HG03439 (cell line): ENCODE results near the gene LVRN.

Experiments
- ATAC-seq: cut with Tn5 transposase; IDR thresholded peaks from one replicate; pipeline ENCODE4 v1.9.1; 2021; ENCODE audit warnings: mild to moderate bottlenecking, moderate library complexity; ENCODE audit not compliant: unreplicated experiment

LVRN gene

GRCh38 chr5:115961381-115962238 is 665 bp upstream of the LVRN start:
- no peak for ATAC-seq

- ATAC-seq = no peak
These were observed 509 bp downstream of the LVRN start for GRCh38 chr5:115962565-115963402.

DNA sequence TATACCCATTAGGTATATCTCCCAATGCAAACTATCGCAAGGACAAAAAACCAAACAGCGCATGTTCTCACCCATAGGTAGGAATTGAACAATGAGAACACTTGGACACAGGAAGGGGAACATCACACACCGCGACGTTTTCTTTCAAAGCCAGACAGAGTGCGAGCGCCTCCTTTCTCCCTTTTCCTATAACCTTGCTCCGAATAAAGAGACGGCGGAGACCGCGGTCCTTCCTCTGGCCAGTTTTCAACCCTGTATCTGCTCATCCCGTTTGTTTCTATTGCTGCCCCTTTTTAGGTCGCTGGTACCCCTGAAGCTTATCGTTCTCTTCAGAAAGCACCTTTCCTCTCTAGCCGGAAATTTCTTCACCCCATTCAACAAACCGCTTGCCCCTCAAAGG is 1.3 kb downstream of the LVRN start:
- no peak for ATAC-seq

DNA sequence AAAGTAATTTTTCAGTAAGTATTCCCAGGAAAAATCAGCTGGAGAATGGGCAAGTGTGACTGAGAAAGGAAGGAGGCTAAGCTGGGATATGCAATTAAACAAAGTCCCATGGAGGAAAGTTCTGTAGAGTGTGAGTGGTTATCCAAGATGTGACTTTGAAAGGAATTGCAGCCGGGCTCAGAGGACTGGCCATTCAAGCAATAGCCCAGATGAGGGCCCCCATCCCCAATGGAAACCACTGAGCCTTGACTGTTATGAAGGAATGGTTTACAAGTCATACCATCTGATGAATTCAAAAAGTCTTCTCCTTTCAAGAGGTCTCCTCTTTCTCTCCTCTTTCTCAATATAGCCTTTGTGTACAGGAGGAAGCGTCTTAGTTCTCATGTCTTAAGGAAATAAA is 6.5 kb downstream of the LVRN start:
- no peak for ATAC-seq

DNA sequence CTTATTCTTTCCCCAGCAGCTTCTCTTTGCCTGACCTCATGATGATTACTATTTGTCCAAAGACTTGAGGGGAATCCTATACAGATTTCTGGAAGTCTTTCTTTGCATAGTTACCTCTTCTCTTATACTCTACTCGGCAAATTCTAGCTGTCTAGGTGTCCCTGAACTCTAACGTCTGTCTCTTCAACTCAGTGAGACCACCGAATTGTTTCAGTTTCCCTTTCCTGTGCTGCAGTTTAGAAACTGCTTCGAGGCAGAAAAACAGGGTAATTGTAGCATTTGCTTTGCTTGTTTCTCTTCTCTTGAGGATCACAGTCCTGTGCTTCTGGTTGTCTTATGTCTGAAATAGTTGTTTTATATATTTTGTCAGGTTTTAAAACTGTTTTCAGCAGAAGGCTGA is 14.8 kb downstream of the LVRN start:
- ATAC-seq = peak; percentile 88

- ATAC-seq = no peak
These were observed 15.7 kb downstream of the LVRN start for GRCh38 chr5:115977988-115978387.

GRCh38 chr5:115978779-115979178 is 16.5 kb downstream of the LVRN start:
- no peak for ATAC-seq

- ATAC-seq = no peak
These were observed 17.1 kb downstream of the LVRN start for GRCh38 chr5:115979201-115980041.

GRCh38 chr5:115983519-115983918 is 21.2 kb downstream of the LVRN start:
- no peak for ATAC-seq

DNA sequence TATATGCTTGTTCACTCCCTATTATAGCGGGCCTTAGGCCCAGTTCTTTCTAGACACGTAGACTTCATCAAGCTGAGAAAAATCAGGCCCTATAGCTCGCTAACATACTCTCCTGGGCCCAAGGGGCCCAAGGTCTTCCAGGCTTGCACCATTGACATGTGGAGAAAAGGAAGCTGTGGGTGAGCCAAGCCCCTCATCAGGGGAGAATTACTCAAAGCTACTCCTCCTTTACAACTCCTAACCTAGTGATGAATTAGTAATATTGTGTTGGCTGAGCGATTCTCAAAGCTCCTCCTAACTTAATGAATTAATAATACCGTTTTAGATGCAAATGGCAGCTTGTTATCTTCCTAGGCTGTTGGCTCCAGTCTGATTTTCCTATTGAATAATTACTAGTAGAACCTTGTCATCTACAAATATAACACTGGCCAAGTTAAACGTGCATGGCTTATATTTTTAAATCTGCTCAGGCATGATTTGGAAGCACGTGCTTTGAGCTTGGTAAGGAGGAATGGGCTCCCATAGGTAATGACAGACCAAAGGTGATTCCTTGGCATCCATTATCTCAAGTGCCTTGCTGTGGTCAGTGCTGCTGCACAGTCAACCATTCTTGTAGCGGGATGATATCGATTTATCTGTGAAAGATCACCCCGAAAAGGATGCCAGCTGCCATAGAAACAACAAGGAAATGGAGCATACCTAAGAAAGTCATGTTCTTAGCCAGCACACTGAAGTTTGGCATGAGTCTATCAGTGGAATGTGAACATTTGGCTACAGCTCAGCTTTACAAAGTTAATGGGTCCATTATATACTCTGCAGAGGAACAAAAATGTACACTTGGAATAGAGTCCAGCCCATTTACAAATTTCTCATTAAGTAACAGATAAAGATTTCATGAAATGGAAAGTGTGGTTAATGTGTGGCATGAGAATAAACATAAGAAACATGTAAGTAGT is 23.8 kb downstream of the LVRN start:
- no peak for ATAC-seq

- no peak for ATAC-seq
These were observed 25.7 kb downstream of the LVRN start for GRCh38 chr5:115988002-115988401.

DNA sequence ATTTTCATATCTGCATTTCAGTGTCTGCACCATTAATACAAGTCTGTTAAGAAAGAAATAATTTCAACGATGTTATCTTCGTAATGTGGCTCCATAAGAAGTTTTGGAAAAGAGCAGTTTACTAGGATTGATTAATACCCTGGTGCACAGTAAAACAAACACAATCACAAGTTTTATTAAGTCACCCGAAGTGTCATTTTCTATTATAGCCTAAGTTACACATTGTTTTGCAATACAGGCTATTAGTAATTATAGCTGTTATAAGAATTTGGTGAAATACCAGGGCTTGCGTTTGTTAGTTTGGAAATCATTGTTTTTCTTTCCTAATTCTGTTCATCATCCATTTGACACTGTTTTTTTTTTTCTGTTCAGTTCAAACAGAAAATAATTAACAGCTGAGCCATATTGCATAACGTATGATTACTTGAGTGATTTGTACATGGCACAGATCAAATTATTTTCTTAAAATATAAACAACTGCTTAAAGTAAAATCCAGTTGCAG is 30.6 kb downstream of the LVRN start:
- no peak for ATAC-seq

DNA sequence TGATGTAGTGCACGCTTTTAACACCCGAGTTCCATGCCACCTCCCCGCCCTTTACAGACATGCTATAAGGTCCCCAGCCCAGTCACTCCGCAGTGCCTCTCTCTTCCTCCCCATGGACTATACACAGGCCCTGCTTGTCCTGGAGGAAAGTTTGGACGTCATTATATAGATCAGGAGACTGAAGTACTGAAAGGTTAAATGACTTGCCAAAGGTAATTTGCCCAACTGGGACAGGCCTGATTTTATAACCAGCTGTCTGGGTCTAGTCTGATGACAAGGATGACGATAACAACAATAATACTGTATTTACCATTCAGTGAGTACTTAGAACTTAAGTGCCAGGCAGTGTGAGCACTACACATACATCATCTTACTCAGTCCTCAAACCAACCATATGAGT is 33.1 kb downstream of the LVRN start:
- no peak for ATAC-seq

DNA sequence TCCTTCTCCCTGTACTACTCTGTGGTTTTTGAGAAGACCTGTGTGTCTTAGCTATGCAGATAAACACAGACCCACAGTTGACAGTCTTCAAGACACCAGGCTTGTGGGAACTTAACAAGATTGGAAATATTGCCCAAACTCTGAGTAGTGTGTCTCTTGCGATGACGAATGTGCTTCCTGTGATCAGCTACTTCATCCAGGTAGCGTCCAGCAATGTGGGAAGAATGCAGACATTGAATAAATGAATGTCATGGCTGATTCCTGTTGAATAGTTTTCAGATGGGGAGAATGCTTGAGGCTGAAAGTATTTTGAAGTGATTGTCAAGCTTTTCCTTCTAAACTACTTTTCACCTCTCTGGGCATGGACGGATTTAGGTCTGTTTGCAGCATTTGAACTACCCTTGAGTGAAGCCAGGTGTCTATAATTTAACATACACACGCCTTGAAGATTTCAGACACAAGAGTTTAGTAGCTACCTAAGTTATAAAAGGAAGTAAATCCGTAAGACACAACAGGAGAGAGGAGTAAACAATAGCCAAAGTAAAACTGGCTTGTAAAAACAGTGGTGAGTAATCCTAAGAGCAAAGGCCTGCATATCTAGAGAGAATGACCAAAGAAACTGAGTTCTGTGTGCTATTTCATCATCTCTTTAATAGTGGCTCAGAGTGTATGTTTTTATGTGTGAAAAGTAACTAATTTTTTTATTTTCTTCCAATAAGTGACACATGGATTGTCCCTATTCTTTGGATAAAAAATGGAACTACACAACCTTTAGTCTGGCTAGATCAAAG is 40.0 kb downstream of the LVRN start:
- ATAC-seq = no peak

GRCh38 chr5:116004248-116004647 is 42.0 kb downstream of the LVRN start:
- no peak for ATAC-seq

DNA sequence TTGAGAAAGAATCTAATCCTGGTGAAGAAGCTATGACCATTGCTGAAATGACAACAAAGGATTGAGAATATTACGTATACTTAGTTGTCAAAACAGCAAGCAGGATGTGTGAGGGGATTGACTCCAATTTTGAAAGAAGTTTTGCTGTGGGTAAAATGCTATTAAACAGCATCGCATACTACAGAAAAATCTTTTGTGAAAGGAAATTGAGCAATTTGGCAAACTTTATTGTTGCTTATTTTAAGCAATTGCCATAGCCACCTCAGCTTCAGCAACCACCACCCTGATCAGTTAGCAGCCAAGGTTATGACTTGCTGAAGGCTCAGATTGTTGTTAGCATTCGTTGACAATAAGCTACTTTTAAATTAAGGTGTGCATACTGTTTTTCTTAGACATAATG is 47.5 kb downstream of the LVRN start:
- no peak for ATAC-seq

GRCh38 chr5:116011046-116011445 is 48.8 kb downstream of the LVRN start:
- no peak for ATAC-seq

DNA sequence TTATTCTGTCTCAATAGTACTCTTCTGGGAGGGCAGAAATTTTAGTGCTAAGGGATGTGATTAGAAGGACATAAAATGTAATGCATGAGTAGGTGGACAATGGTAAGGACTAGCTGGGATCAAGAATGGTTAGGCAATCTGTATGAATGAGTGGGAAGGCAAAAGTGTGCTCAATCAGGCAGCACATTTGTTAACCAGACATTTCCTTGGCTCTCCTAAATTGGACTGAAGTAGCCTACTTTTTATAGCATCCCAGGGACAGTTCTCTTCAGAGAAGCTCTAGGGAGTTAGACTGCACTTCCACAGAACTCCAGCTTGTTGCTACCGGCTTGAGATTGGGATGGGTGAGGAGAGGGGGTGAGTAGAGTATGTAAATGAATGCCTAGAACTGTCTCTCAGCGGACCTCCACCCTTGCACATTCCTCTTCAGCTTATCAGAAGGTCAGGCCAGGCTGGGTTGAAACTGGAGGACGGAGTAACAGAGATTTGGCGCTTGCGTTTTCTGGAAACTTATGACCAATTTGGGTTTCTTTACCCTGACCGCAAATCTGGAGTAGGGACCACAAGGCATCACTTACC is 51.0 kb downstream of the LVRN start:
- no peak for ATAC-seq

DNA sequence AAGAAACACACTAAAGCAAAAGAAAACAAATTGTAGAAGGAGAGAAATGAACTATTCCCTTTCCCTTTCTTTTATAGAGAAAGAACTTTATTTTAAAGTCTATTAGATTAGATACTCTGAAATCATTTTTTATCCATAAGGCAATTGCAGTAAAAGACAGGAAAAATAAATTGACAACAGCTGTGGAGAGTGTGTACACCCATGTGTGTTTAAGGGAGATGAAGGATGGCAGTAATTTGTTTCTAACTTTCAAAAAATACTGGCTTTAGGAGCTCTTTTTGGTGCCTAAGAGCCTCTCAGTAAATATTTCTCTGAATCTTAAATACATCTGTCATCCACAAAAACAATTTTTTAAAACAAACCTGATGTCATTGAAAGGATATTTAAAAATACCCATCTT is 51.7 kb downstream of the LVRN start:
- ATAC-seq = no peak
